Measurements from ENCODE around the gene ZNF219.

DNA sequence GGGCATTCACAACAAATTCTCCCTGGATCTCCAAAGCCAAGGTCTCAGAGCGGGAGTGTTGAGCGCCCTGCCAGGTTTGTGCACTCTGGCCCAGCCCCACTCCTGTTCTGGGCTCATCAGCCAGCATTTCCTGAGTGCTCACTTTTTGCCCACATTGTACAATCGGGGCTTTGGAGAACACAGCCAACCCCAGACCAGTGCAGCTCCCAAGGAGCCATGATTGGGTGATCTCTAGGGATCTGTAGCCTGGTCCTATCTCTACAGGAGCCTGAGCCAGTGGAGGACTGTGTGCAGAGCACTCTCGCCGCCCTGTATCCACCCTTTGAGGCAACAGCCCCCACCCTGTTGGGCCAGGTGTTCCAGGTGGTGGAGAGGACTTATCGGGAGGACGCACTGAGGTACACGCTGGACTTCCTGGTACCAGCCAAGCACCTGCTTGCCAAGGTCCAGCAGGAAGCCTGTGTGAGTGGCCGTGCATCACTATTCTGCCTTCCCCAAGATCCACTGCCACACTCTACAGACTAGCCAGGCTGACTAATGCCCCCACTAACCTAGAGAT is 25.6 kb downstream of the ZNF219 start:
- no peak for TF ChIP-seq CTCF (IDR thresholded peaks at IDR 0.05)
- no peak for TF ChIP-seq KAT7 (CRISPR knock-in tag; IDR thresholded peaks at IDR 0.05; ENCODE audit: borderline replicate concordance)
- TF ChIP-seq CREB1 (CRISPR knock-in tag; IDR thresholded peaks at IDR 0.05) = no peak
- TF ChIP-seq, protein P1, sequence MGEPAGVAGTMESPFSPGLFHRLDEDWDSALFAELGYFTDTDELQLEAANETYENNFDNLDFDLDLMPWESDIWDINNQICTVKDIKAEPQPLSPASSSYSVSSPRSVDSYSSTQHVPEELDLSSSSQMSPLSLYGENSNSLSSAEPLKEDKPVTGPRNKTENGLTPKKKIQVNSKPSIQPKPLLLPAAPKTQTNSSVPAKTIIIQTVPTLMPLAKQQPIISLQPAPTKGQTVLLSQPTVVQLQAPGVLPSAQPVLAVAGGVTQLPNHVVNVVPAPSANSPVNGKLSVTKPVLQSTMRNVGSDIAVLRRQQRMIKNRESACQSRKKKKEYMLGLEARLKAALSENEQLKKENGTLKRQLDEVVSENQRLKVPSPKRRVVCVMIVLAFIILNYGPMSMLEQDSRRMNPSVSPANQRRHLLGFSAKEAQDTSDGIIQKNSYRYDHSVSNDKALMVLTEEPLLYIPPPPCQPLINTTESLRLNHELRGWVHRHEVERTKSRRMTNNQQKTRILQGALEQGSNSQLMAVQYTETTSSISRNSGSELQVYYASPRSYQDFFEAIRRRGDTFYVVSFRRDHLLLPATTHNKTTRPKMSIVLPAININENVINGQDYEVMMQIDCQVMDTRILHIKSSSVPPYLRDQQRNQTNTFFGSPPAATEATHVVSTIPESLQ (CRISPR knock-in tag; IDR thresholded peaks at IDR 0.05) = no peak
- TF ChIP-seq IRF1 (CRISPR knock-in tag; IDR thresholded peaks at IDR 0.05) = no peak
- TF ChIP-seq, protein P2, sequence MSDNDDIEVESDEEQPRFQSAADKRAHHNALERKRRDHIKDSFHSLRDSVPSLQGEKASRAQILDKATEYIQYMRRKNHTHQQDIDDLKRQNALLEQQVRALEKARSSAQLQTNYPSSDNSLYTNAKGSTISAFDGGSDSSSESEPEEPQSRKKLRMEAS (CRISPR knock-in tag; IDR thresholded peaks at IDR 0.05) = no peak
- TF ChIP-seq ZNF423 (CRISPR knock-in tag; IDR thresholded peaks at IDR 0.05) = no peak
- no peak for TF ChIP-seq STAT6 (CRISPR knock-in tag; conservative IDR thresholded peaks at IDR 0.05; ENCODE audit: low read depth)
- no peak for TF ChIP-seq TP53 (CRISPR knock-in tag; IDR thresholded peaks at IDR 0.05)
- no peak for TF ChIP-seq NFATC4 (CRISPR knock-in tag; IDR thresholded peaks at IDR 0.05)

Measured in WTC11 (cell line).